K562 (cell line): Measurements from ENCODE around the gene OBP2A. TPM values are rescaled to one million over a fixed set of nuclear protein-coding genes. Genes with fewer than 3 reads are reported as not detected.

Experiments
- CBX3 ChIP-seq, 2 experiments: IDR thresholded peaks; 1 replicate in 1 of 2; 2 replicates in 1 of 2; pipeline ENCODE4 v1.6.1; 2012; ENCODE audit warnings: inconsistent platforms in 2 of 2, low read length in 2 of 2, borderline replicate concordance in 1 of 2, control low read depth in 1 of 2
- FOXJ2 ChIP-seq: fragments of 200-800 bp; sonication (Bioruptor generic); IDR thresholded peaks from 2 replicates; pipeline ENCODE4 v1.6.1; 2016; ENCODE audit warnings: missing genetic modification characterization, missing compliant biosample characterization
- GATAD2A ChIP-seq: fragments of 450-650 bp; IDR thresholded peaks from 2 replicates; pipeline ENCODE4 v1.6.1; 2017
- HCFC1 ChIP-seq: IDR thresholded peaks from 2 replicates; pipeline ENCODE4 v1.6.1; 2012; ENCODE audit warnings: low read depth, low read length, improper control_type of control experiment
- KLF1 ChIP-seq: fragments of 450-650 bp; IDR thresholded peaks from 2 replicates; pipeline ENCODE4 v1.6.1; 2016; ENCODE audit warnings: missing genetic modification characterization, missing compliant biosample characterization
- MTA3 ChIP-seq: fragments of 450-650 bp; formaldehyde crosslinking; IDR thresholded peaks from 2 replicates; pipeline ENCODE4 v1.6.1; 2017; ENCODE audit warnings: mild to moderate bottlenecking, borderline replicate concordance
- SMARCA5 ChIP-seq: fragments of 450-650 bp; IDR thresholded peaks from 2 replicates; pipeline ENCODE4 v1.6.1; 2016
- SMARCC2 ChIP-seq: fragments of 450-650 bp; IDR thresholded peaks from 2 replicates; pipeline ENCODE4 v1.6.1; 2017; ENCODE audit warnings: antibody characterized with exemption, moderate library complexity, mild to moderate bottlenecking, low read depth
- SRF ChIP-seq, 2 experiments: fragments of 250-450, 450-650 bp in 1 of 2; sonication (Bioruptor Pico) in 1 of 2; sonication (generic) in 1 of 2; formaldehyde crosslinking; IDR thresholded peaks; 2 replicates each; pipeline versions ENCODE4 v1.5.0 to v1.5.1; 2020 to 2022; ENCODE audit warnings: mild to moderate bottlenecking in 1 of 2, missing genetic modification reagents in 1 of 2
- TAF9B ChIP-seq: fragments of 450-650 bp; IDR thresholded peaks from 2 replicates; pipeline ENCODE4 v1.6.1; 2018; ENCODE audit warnings: mild to moderate bottlenecking; ENCODE audit not compliant: partially characterized antibody
- U2AF1 ChIP-seq: fragments of 200-400 bp; formaldehyde crosslinking; optimal IDR thresholded peaks from 2 replicates; pipeline ENCODE3; 2017; ENCODE audit warnings: mild to moderate bottlenecking, low read depth, low read length, moderate library complexity
- ZNF431 ChIP-seq: sonication (generic); formaldehyde crosslinking; IDR thresholded peaks from 2 replicates; pipeline ENCODE4 v1.8.0; 2022; ENCODE audit warnings: mild to moderate bottlenecking, missing genetic modification reagents
- polyA plus RNA-seq, 8 experiments: library from polyadenylated mRNA; depleted of rRNA in 4 of 8; stranded (reverse) in 5 of 8; unstranded in 3 of 8; fragments of >200 nt; fragmentation: Nextera tagmentation in 2 of 8; fragmentation: Illumina TruSeq in 1 of 8; extraction: Ambion mirVana in 2 of 8; extraction: Trizol in 1 of 8; gene quantifications; 2 replicates each; pipeline versions ENCODE4 v1.2.1 to v1.2.3, GENCODE V29; 2011 to 2014; ENCODE audit warnings: inconsistent platforms in 1 of 8, missing spikeins in 1 of 8
- total RNA-seq, 7 experiments: library from RNA; depleted of rRNA in 6 of 7; stranded (reverse); fragments of >200 nt in 6 of 7; fragmentation: Illumina TruSeq in 2 of 7; extraction: Trizol in 2 of 7; gene quantifications; 2 replicates each; pipeline versions ENCODE4 v1.2.1 to v1.2.3, GENCODE V29; 2011 to 2021; ENCODE audit warnings: low replicate concordance in 1 of 7
- TF ChIP-seq, protein P1 (sequence below): fragments of 450-650 bp; formaldehyde crosslinking; IDR thresholded peaks from 2 replicates; pipeline ENCODE4 v1.4.0; 2020; ENCODE audit warnings: mild to moderate bottlenecking, moderate library complexity
- TF ChIP-seq, protein P2 (sequence below): fragments of 250-450 bp; sonication (Bioruptor Pico); IDR thresholded peaks from 2 replicates; pipeline ENCODE4 v1.8.0; 2021; ENCODE audit warnings: moderate library complexity, mild to moderate bottlenecking, inconsistent platforms
- TF ChIP-seq, protein P3 (sequence below), 2 experiments: IDR thresholded peaks in 1 of 2; conservative IDR thresholded peaks in 1 of 2; 2 replicates each; pipeline ENCODE4 v1.6.1; 2016; ENCODE audit warnings: low read depth in 2 of 2, mild to moderate bottlenecking in 1 of 2, missing compliant biosample characterization in 1 of 2, missing genetic modification characterization in 1 of 2, moderate library complexity in 1 of 2
- TF ChIP-seq, protein P4 (sequence below): fragments of 200-400 bp; formaldehyde crosslinking; IDR thresholded peaks from 2 replicates; pipeline ENCODE4 v1.6.1; 2017; ENCODE audit warnings: mild to moderate bottlenecking, low read depth, low read length, moderate library complexity
- TF ChIP-seq, protein P5 (sequence below): fragments of 450-650 bp; IDR thresholded peaks from 2 replicates; pipeline ENCODE4 v1.6.1; 2016; ENCODE audit warnings: missing biosample characterization, missing genetic modification characterization

Gene OBP2A
- total and polyA plus RNA-seq, 9 of the 15 experiments (the other 6 are each of a cell fraction or from before 2014, with no cell fraction given), result not detected

DNA sequence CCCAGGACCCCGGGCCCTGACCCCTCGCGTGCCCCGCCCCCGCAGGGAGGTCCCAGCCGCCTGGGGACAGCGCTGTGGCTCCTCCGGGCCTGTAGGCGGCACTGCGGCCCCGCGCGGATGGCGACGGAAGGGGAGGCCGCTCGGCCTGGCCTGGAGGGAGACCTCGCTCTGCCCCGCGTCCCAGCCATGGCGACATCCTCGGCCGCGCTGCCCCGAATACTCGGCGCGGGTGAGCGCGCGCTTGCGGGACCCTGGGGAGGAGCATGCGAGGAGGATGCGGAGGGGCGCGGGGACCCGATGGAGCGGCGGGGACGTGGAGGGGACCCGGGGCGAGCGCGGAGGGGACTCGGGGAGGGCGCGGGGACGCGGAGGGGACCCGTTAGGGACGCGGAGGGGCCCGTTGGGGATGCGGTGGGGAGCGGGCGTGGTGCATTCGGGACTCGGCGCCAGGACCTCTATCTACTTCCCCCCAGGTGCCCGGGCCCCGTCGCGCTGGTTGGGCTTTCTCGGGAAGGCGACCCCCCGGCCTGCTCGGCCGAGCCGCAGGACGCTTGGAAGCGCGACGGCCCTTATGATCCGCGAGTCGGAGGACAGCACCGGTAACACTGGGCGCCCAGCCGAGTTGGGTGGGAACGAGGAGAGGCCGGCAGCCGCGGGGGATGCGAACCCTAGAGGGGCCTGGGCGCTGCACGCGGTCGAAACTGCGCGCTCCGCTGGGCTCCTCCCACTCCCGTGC is 45.2 kb upstream of the OBP2A start, which contains the start of gene MRPS2 (continued):
- TF ChIP-seq, protein P1, sequence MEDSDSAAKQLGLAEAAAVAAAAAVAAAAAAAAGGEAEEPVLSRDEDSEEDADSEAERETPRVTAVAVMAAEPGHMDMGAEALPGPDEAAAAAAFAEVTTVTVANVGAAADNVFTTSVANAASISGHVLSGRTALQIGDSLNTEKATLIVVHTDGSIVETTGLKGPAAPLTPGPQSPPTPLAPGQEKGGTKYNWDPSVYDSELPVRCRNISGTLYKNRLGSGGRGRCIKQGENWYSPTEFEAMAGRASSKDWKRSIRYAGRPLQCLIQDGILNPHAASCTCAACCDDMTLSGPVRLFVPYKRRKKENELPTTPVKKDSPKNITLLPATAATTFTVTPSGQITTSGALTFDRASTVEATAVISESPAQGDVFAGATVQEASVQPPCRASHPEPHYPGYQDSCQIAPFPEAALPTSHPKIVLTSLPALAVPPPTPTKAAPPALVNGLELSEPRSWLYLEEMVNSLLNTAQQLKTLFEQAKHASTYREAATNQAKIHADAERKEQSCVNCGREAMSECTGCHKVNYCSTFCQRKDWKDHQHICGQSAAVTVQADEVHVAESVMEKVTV (CRISPR knock-in tag), result no peak
- TF ChIP-seq, protein P2, sequence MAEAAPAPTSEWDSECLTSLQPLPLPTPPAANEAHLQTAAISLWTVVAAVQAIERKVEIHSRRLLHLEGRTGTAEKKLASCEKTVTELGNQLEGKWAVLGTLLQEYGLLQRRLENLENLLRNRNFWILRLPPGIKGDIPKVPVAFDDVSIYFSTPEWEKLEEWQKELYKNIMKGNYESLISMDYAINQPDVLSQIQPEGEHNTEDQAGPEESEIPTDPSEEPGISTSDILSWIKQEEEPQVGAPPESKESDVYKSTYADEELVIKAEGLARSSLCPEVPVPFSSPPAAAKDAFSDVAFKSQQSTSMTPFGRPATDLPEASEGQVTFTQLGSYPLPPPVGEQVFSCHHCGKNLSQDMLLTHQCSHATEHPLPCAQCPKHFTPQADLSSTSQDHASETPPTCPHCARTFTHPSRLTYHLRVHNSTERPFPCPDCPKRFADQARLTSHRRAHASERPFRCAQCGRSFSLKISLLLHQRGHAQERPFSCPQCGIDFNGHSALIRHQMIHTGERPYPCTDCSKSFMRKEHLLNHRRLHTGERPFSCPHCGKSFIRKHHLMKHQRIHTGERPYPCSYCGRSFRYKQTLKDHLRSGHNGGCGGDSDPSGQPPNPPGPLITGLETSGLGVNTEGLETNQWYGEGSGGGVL (CRISPR knock-in tag), result no peak
- TF ChIP-seq MTA3 (peak; percentile 51), GATAD2A (peak; percentile 66; the same call in 1 of the 2 replicates), HCFC1 (peak; percentile 76), U2AF1 (peak; percentile 94), FOXJ2 (no peak), SMARCC2 (no peak), ZNF431 (CRISPR knock-in tag) (no peak), SRF (CRISPR knock-in tag; IDR thresholded peaks at IDR 0.05) (peak in 1 of 2 experiments; percentile 33; a peak in 1 of 4 replicates), KLF1 (tag) (no peak), SMARCA5 (no peak), CBX3 (IDR thresholded peaks at IDR 0.05; ENCODE audit: borderline replicate concordance in 1 of 2, low read length in 2 of 2) (no peak), TAF9B (no peak)
- TF ChIP-seq, protein P3, sequence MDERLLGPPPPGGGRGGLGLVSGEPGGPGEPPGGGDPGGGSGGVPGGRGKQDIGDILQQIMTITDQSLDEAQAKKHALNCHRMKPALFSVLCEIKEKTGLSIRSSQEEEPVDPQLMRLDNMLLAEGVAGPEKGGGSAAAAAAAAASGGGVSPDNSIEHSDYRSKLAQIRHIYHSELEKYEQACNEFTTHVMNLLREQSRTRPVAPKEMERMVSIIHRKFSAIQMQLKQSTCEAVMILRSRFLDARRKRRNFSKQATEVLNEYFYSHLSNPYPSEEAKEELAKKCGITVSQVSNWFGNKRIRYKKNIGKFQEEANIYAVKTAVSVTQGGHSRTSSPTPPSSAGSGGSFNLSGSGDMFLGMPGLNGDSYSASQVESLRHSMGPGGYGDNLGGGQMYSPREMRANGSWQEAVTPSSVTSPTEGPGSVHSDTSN (CRISPR knock-in tag; IDR thresholded peaks at IDR 0.05; ENCODE audit: low read depth), result no peak
- TF ChIP-seq, protein P3 (tag; conservative IDR thresholded peaks at IDR 0.05; ENCODE audit: low read depth), result no peak
- TF ChIP-seq, protein P4, sequence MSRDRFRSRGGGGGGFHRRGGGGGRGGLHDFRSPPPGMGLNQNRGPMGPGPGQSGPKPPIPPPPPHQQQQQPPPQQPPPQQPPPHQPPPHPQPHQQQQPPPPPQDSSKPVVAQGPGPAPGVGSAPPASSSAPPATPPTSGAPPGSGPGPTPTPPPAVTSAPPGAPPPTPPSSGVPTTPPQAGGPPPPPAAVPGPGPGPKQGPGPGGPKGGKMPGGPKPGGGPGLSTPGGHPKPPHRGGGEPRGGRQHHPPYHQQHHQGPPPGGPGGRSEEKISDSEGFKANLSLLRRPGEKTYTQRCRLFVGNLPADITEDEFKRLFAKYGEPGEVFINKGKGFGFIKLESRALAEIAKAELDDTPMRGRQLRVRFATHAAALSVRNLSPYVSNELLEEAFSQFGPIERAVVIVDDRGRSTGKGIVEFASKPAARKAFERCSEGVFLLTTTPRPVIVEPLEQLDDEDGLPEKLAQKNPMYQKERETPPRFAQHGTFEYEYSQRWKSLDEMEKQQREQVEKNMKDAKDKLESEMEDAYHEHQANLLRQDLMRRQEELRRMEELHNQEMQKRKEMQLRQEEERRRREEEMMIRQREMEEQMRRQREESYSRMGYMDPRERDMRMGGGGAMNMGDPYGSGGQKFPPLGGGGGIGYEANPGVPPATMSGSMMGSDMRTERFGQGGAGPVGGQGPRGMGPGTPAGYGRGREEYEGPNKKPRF, result no peak
- TF ChIP-seq, protein P5, sequence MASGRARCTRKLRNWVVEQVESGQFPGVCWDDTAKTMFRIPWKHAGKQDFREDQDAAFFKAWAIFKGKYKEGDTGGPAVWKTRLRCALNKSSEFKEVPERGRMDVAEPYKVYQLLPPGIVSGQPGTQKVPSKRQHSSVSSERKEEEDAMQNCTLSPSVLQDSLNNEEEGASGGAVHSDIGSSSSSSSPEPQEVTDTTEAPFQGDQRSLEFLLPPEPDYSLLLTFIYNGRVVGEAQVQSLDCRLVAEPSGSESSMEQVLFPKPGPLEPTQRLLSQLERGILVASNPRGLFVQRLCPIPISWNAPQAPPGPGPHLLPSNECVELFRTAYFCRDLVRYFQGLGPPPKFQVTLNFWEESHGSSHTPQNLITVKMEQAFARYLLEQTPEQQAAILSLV, result no peak
